HFFc6 (cell line): ENCODE measurements around the gene COG5. TPM values are rescaled to one million over a fixed set of nuclear protein-coding genes. Genes with fewer than 3 reads are reported as not detected.

Source experiments
- DNase-seq: peaks from one replicate; pipeline ENCODE4 v3.0.0-alpha.2; 2018
- H3K27ac Mint-ChIP-seq: 2 replicates; pipeline ENCODE4 v1.8.0; 2020; ENCODE audit warnings: mild to moderate bottlenecking, mixed read lengths
- H3K27me3 Mint-ChIP-seq: 2 replicates; pipeline ENCODE4 v1.8.0; 2021; ENCODE audit warnings: mild to moderate bottlenecking, moderate library complexity, mixed read lengths; ENCODE audit not compliant: insufficient read depth
- H3K36me3 Mint-ChIP-seq: 2 replicates; pipeline ENCODE4 v1.8.0; 2021; ENCODE audit warnings: low read depth, mixed read lengths
- H3K4me1 Mint-ChIP-seq: 2 replicates; pipeline ENCODE4 v1.8.0; 2020; ENCODE audit warnings: low read depth, mixed read lengths
- H3K4me3 Mint-ChIP-seq: 2 replicates; pipeline ENCODE4 v1.8.0; 2020; ENCODE audit warnings: mild to moderate bottlenecking, moderate library complexity, mixed read lengths
- H3K9me3 Mint-ChIP-seq: 2 replicates; pipeline ENCODE4 v1.8.0; 2020; ENCODE audit warnings: mild to moderate bottlenecking, mixed read lengths
- total RNA-seq, 6 experiments: library from RNA; stranded (reverse); fragmentation: NEBNext Ultra II Directional; extraction: Animal tissue kit (Norgen Biotek cat#: 25700); gene quantifications; 2 replicates in 1 of 6; 3 replicates in 5 of 6; pipeline ENCODE4 v1.2.3, GENCODE V29; 2021
- TF ChIP-seq, protein P1 (sequence below): fragments of 200-600 bp; sonication (generic); IDR thresholded peaks from 2 replicates; pipeline ENCODE4 v1.5.0; 2021; ENCODE audit warnings: antibody characterized with exemption, mild to moderate bottlenecking

COG5 gene
- total RNA-seq, 6 experiments from 2014 or later: 25.6 to 34.8 (median 31.6) TPM

DNA sequence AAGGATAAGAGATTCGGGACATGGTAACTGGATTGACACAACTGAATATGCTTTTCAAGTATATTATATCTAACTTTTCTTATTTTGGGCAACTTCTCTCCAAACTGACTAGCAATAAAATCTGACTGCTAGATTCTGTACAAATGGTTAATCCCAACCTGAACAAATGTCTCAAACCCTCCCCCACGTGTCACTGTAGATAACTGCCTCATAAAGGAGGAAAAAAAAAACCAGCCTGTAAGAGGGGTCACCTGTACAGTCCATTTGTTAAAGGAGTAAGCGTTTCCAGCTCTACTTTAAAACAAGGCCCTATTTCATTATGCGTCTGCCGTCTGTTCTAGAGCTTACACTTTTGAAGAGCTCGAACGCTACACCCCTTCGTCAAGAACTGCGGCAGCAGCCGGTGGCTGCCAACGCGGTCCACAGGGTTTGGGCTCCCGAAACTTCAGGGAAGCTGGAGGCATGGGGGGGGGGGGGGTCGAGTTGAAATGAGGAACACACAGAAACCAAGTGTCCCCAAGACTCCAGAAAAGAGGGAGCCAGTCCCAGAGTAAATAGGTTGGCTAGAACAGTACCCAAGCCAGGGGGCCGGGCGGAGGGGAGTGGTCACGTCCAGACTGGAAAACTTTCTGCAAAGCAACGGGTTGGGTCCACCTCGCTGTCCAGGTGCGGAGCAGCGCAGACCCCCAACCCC, 492 bp downstream of the COG5 start:
- peaks cover 20% of the 10 kb centered on the region for H3K36me3 Mint-ChIP-seq
- H3K4me1 Mint-ChIP-seq: peaks cover 78% of the 10 kb centered on the region
- peak overlapping the region; percentile 88 for H3K4me3 Mint-ChIP-seq
- no peaks in the 10 kb centered on the region for H3K9me3 Mint-ChIP-seq
- peak overlapping the region; percentile 94 for H3K27ac Mint-ChIP-seq
- no peak for DNase-seq
- TF ChIP-seq, protein P1, sequence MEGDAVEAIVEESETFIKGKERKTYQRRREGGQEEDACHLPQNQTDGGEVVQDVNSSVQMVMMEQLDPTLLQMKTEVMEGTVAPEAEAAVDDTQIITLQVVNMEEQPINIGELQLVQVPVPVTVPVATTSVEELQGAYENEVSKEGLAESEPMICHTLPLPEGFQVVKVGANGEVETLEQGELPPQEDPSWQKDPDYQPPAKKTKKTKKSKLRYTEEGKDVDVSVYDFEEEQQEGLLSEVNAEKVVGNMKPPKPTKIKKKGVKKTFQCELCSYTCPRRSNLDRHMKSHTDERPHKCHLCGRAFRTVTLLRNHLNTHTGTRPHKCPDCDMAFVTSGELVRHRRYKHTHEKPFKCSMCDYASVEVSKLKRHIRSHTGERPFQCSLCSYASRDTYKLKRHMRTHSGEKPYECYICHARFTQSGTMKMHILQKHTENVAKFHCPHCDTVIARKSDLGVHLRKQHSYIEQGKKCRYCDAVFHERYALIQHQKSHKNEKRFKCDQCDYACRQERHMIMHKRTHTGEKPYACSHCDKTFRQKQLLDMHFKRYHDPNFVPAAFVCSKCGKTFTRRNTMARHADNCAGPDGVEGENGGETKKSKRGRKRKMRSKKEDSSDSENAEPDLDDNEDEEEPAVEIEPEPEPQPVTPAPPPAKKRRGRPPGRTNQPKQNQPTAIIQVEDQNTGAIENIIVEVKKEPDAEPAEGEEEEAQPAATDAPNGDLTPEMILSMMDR: no peak
- no peaks in the 10 kb centered on the region; the same call in 1 of the 2 replicates for H3K27me3 Mint-ChIP-seq

DNA sequence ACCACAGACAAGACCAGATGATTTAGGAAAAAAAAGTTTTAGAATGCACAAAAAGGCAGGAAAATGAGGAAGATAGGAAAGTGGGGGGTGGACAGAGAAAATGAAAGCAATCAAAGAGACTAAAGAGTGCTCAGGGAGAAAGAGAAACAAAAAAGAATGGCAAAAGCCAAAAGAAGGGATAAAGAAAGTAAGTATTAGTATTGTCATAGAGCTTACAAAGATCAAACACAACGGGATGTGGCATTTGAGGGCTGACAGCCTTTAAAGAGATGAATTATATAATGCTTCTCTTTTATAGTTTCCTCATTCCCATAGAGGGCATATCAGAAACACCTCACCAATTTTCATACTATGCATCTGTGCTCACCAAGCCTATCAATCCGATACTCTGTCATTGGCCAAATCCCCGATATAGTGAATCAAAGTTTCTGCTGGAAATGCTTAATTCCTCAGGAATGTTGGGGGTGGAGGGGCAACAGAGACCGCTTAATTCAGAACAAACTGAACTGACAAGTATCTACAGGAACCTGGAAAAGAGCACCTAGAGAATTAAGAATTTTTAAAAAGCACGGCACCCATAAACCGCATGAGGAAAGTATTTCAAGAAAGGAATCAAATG, 2.7 kb downstream of the COG5 start:
- no peak overlapping the region for H3K4me3 Mint-ChIP-seq
- peaks cover 62% of the 10 kb centered on the region for H3K4me1 Mint-ChIP-seq
- TF ChIP-seq, protein P1: no peak
- peak overlapping the region; percentile 4; the same call in 1 of the 2 replicates for H3K27ac Mint-ChIP-seq
- peaks cover 21% of the 10 kb centered on the region for H3K36me3 Mint-ChIP-seq
- DNase-seq: no peak
- no peaks in the 10 kb centered on the region for H3K9me3 Mint-ChIP-seq
- no peaks in the 10 kb centered on the region; the same call in 1 of the 2 replicates for H3K27me3 Mint-ChIP-seq

DNA sequence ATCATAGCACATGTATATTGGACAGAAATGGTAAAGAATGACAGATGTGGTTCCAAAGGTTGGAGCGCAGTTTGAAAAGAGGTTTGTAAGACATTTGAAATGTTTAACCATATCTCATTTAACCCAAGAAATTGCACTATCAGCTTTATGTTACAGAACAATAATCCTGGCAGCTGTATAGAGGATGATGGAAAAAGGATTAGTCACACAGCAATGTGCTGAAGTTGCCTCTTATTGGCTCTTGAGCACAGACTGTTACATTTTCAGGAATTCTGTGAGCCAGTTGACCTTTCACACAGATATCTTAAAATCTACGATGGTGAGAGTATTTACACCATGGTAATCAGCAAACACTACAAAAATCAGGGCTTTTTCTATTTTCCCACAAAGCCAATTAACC, 3.9 kb downstream of the COG5 start:
- H3K9me3 Mint-ChIP-seq: no peaks in the 10 kb centered on the region
- no peak overlapping the region; the same call in 1 of the 2 replicates for H3K4me3 Mint-ChIP-seq
- peaks cover 28% of the 10 kb centered on the region for H3K36me3 Mint-ChIP-seq
- peak; percentile 43 for DNase-seq
- H3K27ac Mint-ChIP-seq: peak overlapping the region; percentile 56
- TF ChIP-seq, protein P1: no peak
- no peaks in the 10 kb centered on the region for H3K27me3 Mint-ChIP-seq
- peaks cover 53% of the 10 kb centered on the region for H3K4me1 Mint-ChIP-seq

DNA sequence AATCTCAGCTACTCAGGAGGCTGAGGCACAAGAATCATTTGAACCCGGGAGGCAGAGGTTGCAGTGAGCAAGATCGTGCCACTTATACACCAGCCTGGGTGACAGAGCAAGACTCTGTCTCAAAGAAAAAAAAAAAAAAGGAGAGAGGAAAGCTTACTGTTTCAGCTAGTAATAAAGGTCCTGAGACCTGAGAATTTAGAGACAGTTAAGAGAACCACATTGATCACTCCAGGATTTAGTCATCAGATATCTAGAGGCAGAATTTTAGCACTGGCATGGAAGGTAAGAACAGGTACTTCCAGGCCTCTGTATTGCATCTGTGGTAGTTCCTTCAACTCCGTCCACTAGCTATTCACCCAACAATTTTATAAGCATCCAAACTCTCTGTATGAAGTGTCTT, 7.8 kb downstream of the COG5 start:
- Mint-ChIP-seq H3K4me3 (no peak overlapping the region), H3K4me1 (peaks cover 35% of the 10 kb centered on the region), H3K36me3 (peaks cover 29% of the 10 kb centered on the region), H3K27me3 (no peaks in the 10 kb centered on the region), H3K27ac (no peak overlapping the region), H3K9me3 (no peaks in the 10 kb centered on the region)
- DNase-seq: no peak
- TF ChIP-seq, protein P1: no peak

DNA sequence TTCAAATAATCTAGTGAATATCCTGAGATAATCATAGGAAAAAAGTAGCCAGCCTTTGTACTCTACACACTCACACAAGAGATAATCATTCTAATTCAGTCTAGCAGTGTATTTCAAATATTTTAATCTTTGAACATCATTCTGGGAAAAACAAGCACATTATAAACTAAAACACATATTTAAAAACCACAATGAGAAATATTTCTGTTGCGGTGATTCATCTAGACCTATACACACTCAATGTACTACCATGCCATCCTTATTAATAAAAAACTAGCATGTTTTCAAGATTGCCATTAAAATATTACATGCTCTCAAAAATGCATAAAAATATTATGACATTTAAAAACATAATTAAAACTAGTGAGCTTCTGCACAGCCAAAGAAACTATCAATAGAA, 11.8 kb downstream of the COG5 start:
- peaks cover 41% of the 10 kb centered on the region for H3K36me3 Mint-ChIP-seq
- no peaks in the 10 kb centered on the region for H3K9me3 Mint-ChIP-seq
- peaks cover 14% of the 10 kb centered on the region for H3K4me1 Mint-ChIP-seq
- no peak overlapping the region for H3K27ac Mint-ChIP-seq
- no peaks in the 10 kb centered on the region for H3K27me3 Mint-ChIP-seq
- no peak overlapping the region for H3K4me3 Mint-ChIP-seq
- no peak for DNase-seq
- TF ChIP-seq, protein P1: no peak
